ENCODE data around the gene GAREM2. TPM values are rescaled to one million over a fixed set of nuclear protein-coding genes. Genes with fewer than 3 reads are reported as not detected.

Gene GAREM2
- total RNA-seq, 2 experiments from 2014 or later: not detected

DNA sequence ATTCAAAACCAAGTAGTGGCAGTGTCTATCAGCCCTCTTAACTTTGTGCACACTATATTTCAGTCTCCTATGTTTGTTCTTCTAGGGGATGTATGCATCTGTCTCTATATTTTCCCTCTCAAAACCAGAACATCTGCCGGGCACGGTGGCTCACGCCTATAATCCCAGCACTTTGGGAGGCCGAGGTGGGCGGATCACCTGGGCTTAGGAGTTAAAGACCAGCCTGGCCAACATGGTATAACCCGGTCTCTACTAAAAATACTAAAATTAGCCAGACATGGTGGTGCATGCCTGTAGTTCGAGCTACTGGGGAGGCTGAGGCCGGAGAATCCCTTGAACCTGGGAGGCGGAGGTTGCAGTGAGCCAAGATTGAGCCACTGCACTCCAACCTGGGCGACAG lies 9.9 kb upstream of the GAREM2 start:
- no peaks in the 10 kb centered on the region for H4K20me1 ChIP-seq (ENCODE audit: insufficient read depth, low read length)
- DNase-seq (ENCODE audit: low spot score): no peak
- no peaks in the 10 kb centered on the region for H3K9me2 ChIP-seq (ENCODE audit: insufficient read depth, low read length)
- ChIA-PET CTCF (ENCODE audit: unreplicated experiment) (no interaction called here), POLR2A (no interaction called here)
- intact Hi-C loops (cut with micrococcal nuclease; ENCODE audit: unreplicated experiment): no loop called here
- TF ChIP-seq EZH2phosphoT487 (IDR thresholded peaks at IDR 0.05; ENCODE audit: borderline replicate concordance, low read depth, low read length): no peak
- TF ChIP-seq, protein P1, sequence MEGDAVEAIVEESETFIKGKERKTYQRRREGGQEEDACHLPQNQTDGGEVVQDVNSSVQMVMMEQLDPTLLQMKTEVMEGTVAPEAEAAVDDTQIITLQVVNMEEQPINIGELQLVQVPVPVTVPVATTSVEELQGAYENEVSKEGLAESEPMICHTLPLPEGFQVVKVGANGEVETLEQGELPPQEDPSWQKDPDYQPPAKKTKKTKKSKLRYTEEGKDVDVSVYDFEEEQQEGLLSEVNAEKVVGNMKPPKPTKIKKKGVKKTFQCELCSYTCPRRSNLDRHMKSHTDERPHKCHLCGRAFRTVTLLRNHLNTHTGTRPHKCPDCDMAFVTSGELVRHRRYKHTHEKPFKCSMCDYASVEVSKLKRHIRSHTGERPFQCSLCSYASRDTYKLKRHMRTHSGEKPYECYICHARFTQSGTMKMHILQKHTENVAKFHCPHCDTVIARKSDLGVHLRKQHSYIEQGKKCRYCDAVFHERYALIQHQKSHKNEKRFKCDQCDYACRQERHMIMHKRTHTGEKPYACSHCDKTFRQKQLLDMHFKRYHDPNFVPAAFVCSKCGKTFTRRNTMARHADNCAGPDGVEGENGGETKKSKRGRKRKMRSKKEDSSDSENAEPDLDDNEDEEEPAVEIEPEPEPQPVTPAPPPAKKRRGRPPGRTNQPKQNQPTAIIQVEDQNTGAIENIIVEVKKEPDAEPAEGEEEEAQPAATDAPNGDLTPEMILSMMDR (conservative IDR thresholded peaks at IDR 0.05; ENCODE audit: low read length): no peak
- no peaks in the 10 kb centered on the region for H3K9me3 ChIP-seq (ENCODE audit: low read length)
- H3K4me3 ChIP-seq (ENCODE audit: low read depth, low read length, poor library complexity, severe bottlenecking): no peak overlapping the region
- H3K4me2 ChIP-seq (ENCODE audit: low read length): no peak overlapping the region
- no peak overlapping the region for H3K27ac ChIP-seq (ENCODE audit: low read depth, low read length, poor library complexity, severe bottlenecking)
- H2AFZ ChIP-seq (ENCODE audit: low read length): no peak overlapping the region
- H3K79me2 ChIP-seq (ENCODE audit: insufficient read depth, low read depth, low read length): no peaks in the 10 kb centered on the region
- H3K36me3 ChIP-seq (ENCODE audit: insufficient read depth, low read length): no peaks in the 10 kb centered on the region
- BruUV-seq (replicated peaks): no TSS peak
- H3K4me1 ChIP-seq (ENCODE audit: insufficient read depth, low read length, poor library complexity, severe bottlenecking): no peaks in the 10 kb centered on the region

DNA sequence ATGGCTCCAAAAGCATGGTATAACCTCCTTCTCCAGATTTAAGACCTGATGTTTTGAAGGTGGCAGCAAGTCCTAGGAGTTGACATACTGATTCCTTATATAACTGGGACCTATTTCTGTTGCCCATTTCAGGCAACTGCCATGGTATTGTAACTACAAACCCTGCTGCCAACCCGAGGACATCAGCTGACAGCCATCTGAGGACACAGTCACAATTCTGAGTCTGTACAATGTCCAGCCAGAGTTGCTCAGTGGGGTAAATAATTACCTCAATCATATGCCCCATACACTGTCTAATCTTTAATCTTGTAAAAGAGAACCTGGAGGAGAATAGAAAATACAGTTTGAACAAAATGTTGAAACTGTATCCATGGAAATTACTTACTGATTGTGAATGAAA lies 8.7 kb upstream of the GAREM2 start:
- Histone ChIP-seq H4K20me1 (ENCODE audit: insufficient read depth, low read length) (no peaks in the 10 kb centered on the region), H3K36me3 (ENCODE audit: insufficient read depth, low read length) (no peaks in the 10 kb centered on the region), H3K9me3 (ENCODE audit: low read length) (no peaks in the 10 kb centered on the region), H3K27ac (ENCODE audit: low read depth, low read length, poor library complexity, severe bottlenecking) (no peak overlapping the region), H3K9me2 (ENCODE audit: insufficient read depth, low read length) (no peaks in the 10 kb centered on the region), H3K4me3 (ENCODE audit: low read depth, low read length, poor library complexity, severe bottlenecking) (no peak overlapping the region), H3K4me2 (ENCODE audit: low read length) (no peak overlapping the region), H2AFZ (ENCODE audit: low read length) (no peak overlapping the region), H3K4me1 (ENCODE audit: insufficient read depth, low read length, poor library complexity, severe bottlenecking) (no peaks in the 10 kb centered on the region), H3K79me2 (ENCODE audit: insufficient read depth, low read depth, low read length) (no peaks in the 10 kb centered on the region)
- TF ChIP-seq, protein P1 (conservative IDR thresholded peaks at IDR 0.05; ENCODE audit: low read length): no peak
- TF ChIP-seq EZH2phosphoT487 (IDR thresholded peaks at IDR 0.05; ENCODE audit: borderline replicate concordance, low read depth, low read length): no peak
- BruUV-seq (replicated peaks): no TSS peak
- CTCF ChIA-PET (ENCODE audit: unreplicated experiment): no interaction called here
- POLR2A ChIA-PET: interaction anchor here (0.6 kb wide), 1 partner anchor 14 kb away, joined by 4 read pairs; no protein-coding TSS in a partner anchor
- no peak for DNase-seq (ENCODE audit: low spot score)
- intact Hi-C loops (cut with micrococcal nuclease; ENCODE audit: unreplicated experiment): no loop called here

DNA sequence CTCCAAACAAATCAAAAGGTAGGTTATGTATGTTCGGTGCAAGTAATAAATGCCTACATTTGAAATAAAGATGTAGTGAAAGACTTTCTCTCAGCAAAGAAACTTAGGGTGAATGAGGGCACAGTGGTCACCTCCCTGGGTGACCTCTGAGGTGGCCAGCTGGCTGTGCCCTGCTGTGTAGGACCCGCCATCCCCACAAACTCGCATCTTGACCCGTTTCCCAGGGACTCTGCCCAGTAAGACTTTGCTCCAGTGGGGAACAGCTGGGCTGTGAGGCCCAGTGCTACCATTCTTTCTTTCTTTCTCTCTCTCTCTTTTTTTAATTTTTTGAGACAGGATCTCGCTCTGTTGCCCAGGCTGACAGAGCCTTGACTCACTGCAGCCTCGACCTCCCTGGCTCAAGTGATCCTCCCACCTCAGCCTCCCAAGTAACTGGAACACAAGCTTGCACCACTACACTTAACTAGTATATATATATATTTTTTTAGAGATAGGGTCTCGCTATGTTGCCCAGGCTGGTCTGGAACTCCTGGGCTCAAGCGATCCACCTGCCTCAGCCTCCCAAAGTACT lies 8.2 kb upstream of the GAREM2 start:
- Histone ChIP-seq H3K4me3 (ENCODE audit: low read depth, low read length, poor library complexity, severe bottlenecking) (no peak overlapping the region), H2AFZ (ENCODE audit: low read length) (no peak overlapping the region), H3K4me2 (ENCODE audit: low read length) (no peak overlapping the region), H3K9me2 (ENCODE audit: insufficient read depth, low read length) (no peaks in the 10 kb centered on the region), H3K27ac (ENCODE audit: low read depth, low read length, poor library complexity, severe bottlenecking) (no peak overlapping the region), H3K4me1 (ENCODE audit: insufficient read depth, low read length, poor library complexity, severe bottlenecking) (no peaks in the 10 kb centered on the region), H3K36me3 (ENCODE audit: insufficient read depth, low read length) (no peaks in the 10 kb centered on the region), H3K79me2 (ENCODE audit: insufficient read depth, low read depth, low read length) (no peaks in the 10 kb centered on the region), H3K9me3 (ENCODE audit: low read length) (no peaks in the 10 kb centered on the region), H4K20me1 (ENCODE audit: insufficient read depth, low read length) (no peaks in the 10 kb centered on the region)
- no peak for TF ChIP-seq EZH2phosphoT487 (IDR thresholded peaks at IDR 0.05; ENCODE audit: borderline replicate concordance, low read depth, low read length)
- TF ChIP-seq, protein P1 (conservative IDR thresholded peaks at IDR 0.05; ENCODE audit: low read length): no peak
- no peak for DNase-seq (ENCODE audit: low spot score)
- POLR2A ChIA-PET: interaction anchor here (0.6 to 0.7 kb wide), 2 partner anchors 40 to 87 kb away, joined by 3 to 7 read pairs; no protein-coding TSS in a partner anchor
- intact Hi-C loops (cut with micrococcal nuclease; ENCODE audit: unreplicated experiment): no loop called here
- CTCF ChIA-PET (ENCODE audit: unreplicated experiment): no interaction called here
- BruUV-seq (replicated peaks): no TSS peak
